Gastroesophageal sphincter (tissue), 3 donors: ENCODE results near the gene IRF2BP2.

ENCODE experiments used
- CTCF ChIP-seq, 4 experiments: fragments of 200-600 bp in 2 of 4; fragments of 450-650 bp in 2 of 4; sonication (generic) in 1 of 4; IDR thresholded peaks; one replicate each; pipeline ENCODE4 v1.5.1; 2017 to 2019; ENCODE audit warnings: antibody characterized with exemption in 4 of 4, mild to moderate bottlenecking in 2 of 4, moderate library complexity in 2 of 4
- POLR2A ChIP-seq, 2 donors: fragments of 450-650 bp; IDR thresholded peaks; one replicate each; pipeline ENCODE4 v1.6.1; 2017; ENCODE audit warnings: antibody characterized with exemption in 2 of 2, mild to moderate bottlenecking in 2 of 2, moderate library complexity in 1 of 2
- POLR2AphosphoS5 ChIP-seq: sonication (generic); formaldehyde crosslinking; IDR thresholded peaks from one replicate; pipeline ENCODE4 v1.6.1; 2017; ENCODE audit warnings: antibody characterized with exemption

- TF ChIP-seq POLR2A (IDR thresholded peaks at IDR 0.05) (no peak), CTCF (IDR thresholded peaks at IDR 0.05) (no peak), POLR2AphosphoS5 (no peak)
Measured at GRCh38 chr1:234561319-234561718, 48.7 kb downstream of the IRF2BP2 start.
